22Rv1 (cell line): ENCODE data around the gene IMMP2L.

Source experiments
- ZFX ChIP-seq: fragments of 450-650 bp; IDR thresholded peaks from 2 replicates; pipeline ENCODE4 v1.6.1; 2017; ENCODE audit warnings: antibody characterized with exemption, borderline replicate concordance
- TF ChIP-seq, protein P1 (sequence below): fragments of 450-650 bp; IDR thresholded peaks from 2 replicates; pipeline ENCODE4 v1.5.1; 2017; ENCODE audit warnings: mild to moderate bottlenecking

DNA sequence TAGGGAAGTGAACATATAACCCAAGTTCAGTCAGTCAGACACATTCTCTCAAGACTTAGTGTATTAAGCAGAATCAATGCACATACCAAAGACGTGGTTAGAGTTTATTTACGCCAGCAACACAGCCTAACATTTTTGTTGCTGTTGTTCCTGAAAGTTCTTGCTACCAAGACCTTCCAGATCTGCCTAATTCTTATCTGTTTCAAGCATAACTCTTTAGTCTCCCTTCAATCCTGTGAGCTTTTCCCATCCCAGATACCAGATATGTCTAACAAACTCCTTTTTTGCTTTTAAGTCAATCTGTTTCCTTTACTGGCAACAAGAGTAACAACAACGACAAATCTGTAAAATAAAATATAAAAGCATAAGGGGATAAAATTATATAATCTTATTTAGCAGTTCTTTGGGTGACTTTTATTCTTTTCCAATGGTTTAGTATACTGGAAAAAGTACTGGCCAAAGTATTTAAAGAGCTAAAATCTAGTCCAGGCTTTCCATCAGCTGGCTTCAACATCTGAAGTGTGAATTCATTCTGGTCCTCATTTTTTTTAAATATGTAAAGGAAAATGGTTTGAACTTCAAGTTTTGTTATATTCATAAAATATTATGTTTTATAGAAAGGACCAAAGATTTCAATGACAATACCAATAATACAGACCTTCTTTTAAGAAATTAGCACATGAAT, 193.8 kb downstream of the IMMP2L start:
- TF ChIP-seq, protein P1, sequence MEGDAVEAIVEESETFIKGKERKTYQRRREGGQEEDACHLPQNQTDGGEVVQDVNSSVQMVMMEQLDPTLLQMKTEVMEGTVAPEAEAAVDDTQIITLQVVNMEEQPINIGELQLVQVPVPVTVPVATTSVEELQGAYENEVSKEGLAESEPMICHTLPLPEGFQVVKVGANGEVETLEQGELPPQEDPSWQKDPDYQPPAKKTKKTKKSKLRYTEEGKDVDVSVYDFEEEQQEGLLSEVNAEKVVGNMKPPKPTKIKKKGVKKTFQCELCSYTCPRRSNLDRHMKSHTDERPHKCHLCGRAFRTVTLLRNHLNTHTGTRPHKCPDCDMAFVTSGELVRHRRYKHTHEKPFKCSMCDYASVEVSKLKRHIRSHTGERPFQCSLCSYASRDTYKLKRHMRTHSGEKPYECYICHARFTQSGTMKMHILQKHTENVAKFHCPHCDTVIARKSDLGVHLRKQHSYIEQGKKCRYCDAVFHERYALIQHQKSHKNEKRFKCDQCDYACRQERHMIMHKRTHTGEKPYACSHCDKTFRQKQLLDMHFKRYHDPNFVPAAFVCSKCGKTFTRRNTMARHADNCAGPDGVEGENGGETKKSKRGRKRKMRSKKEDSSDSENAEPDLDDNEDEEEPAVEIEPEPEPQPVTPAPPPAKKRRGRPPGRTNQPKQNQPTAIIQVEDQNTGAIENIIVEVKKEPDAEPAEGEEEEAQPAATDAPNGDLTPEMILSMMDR: no peak
- no peak for TF ChIP-seq ZFX
